Activated naive CD4-positive, alpha-beta T cell treated with anti-CD3 and anti-CD28 coated beads, Interleukin-2, amount 50 U/mL, for 16 hours (primary cell): ENCODE results near the gene SGPP2.
"Not testable (repeated sequence)": the region's sequence is repeated elsewhere in the genome, so short reads cannot be mapped to it uniquely, and the experiment has no call there.

Experiments
- DNase-seq: peaks from one replicate; pipeline ENCODE4 v3.0.0-alpha.2; 2020

Gene SGPP2

GRCh38 chr2:222535477-222535876 is 111.1 kb downstream of the SGPP2 start:
- no peak for DNase-seq

- no peak for DNase-seq
Observed at GRCh38 chr2:222538535-222538934, 114.2 kb downstream of the SGPP2 start.

- DNase-seq = no peak
Observed at GRCh38 chr2:222544661-222545060, 120.3 kb downstream of the SGPP2 start.

GRCh38 chr2:222545823-222546795 is 121.8 kb downstream of the SGPP2 start:
- no peak for DNase-seq

- no peak for DNase-seq
Observed at GRCh38 chr2:222547083-222547482, 122.7 kb downstream of the SGPP2 start.

GRCh38 chr2:222548992-222549391 is 124.6 kb downstream of the SGPP2 start:
- no peak for DNase-seq

- no peak for DNase-seq
Observed at GRCh38 chr2:222554517-222554916, 130.2 kb downstream of the SGPP2 start.

GRCh38 chr2:222561151-222561550 is 136.8 kb downstream of the SGPP2 start:
- no peak for DNase-seq

- DNase-seq = no peak
Observed at GRCh38 chr2:222561817-222562645, 137.7 kb downstream of the SGPP2 start.

GRCh38 chr2:222563106-222563718 is 138.9 kb downstream of the SGPP2 start:
- DNase-seq = no peak

GRCh38 chr2:222563936-222564335 is 139.6 kb downstream of the SGPP2 start:
- DNase-seq = no peak

GRCh38 chr2:222566229-222566628 is 141.9 kb downstream of the SGPP2 start:
- no peak for DNase-seq

GRCh38 chr2:222568865-222569264 is 144.5 kb downstream of the SGPP2 start:
- no peak for DNase-seq

GRCh38 chr2:222569826-222570225 is 145.5 kb downstream of the SGPP2 start:
- no peak for DNase-seq

- DNase-seq = no peak
Observed at GRCh38 chr2:222572264-222572721, 147.9 kb downstream of the SGPP2 start.

GRCh38 chr2:222572751-222573174 is 148.4 kb downstream of the SGPP2 start:
- no peak for DNase-seq

- DNase-seq = no peak
Observed at GRCh38 chr2:222575618-222576017, 151.3 kb downstream of the SGPP2 start.

- no peak for DNase-seq
Observed at GRCh38 chr2:222576171-222577081, 152.1 kb downstream of the SGPP2 start.

GRCh38 chr2:222577341-222577740 is 153.0 kb downstream of the SGPP2 start:
- no peak for DNase-seq

GRCh38 chr2:222582928-222583327 is 158.6 kb downstream of the SGPP2 start:
- DNase-seq = no peak

GRCh38 chr2:222584589-222584988 is 160.2 kb downstream of the SGPP2 start:
- not testable (repeated sequence) for DNase-seq

GRCh38 chr2:222591661-222592060 is 167.3 kb downstream of the SGPP2 start:
- no peak for DNase-seq
